Stimulated activated CD8-positive, alpha-beta memory T cell treated with anti-CD3 and anti-CD28 coated beads, Interleukin-12 subunit alpha, Interleukin-12 subunit beta, amount 100 ng/mL, for 24 hours (primary cell): ENCODE results near the gene CACNA1H.

Source experiments
- DNase-seq: peaks from one replicate; pipeline ENCODE4 v3.0.0-alpha.2; 2020; ENCODE audit errors: extremely low read depth

The CACNA1H gene

DNA sequence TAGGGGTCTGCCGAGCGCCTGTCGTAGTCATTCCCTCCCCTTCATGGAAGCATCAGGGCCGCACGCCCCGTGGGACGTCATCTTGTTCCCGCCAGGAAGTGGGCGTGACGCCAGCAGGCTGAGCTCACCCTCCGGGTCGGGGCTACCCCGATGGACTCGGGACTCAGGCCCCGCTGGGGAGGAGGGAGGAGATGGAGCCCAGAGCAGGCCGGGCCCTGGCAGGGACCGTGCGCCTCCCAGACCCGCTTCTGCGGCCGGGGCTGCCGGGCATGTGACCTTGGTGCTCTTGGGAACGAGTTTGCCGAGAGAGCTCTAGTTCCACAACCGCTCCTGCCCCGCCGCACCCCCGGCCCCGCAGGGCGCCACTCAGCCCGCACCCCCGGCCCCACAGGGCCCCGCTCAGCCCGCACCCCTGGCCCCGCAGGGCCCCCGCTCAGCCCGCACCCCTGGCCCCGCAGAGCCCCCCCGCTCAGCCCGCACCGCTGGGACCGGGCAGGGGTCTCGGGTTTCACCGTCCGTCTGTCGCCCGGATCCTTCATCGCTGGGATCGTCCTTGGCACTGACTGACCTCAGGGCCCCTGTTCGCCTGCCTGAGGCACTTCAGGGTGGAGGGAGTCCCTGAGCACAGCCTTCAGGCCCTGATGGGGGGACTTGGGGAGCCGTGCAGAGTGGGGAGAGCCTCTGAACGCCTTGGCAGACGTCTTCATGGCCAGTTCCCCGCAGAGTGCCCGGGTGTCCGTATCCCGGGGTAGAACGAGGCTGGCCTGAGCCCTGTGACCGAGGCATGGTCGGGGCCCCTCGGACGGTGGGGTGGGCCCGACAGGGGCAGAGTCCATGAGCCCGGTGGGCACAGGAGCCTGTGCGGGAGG, 5.8 kb downstream of the CACNA1H start:
- DNase-seq = no peak

DNA sequence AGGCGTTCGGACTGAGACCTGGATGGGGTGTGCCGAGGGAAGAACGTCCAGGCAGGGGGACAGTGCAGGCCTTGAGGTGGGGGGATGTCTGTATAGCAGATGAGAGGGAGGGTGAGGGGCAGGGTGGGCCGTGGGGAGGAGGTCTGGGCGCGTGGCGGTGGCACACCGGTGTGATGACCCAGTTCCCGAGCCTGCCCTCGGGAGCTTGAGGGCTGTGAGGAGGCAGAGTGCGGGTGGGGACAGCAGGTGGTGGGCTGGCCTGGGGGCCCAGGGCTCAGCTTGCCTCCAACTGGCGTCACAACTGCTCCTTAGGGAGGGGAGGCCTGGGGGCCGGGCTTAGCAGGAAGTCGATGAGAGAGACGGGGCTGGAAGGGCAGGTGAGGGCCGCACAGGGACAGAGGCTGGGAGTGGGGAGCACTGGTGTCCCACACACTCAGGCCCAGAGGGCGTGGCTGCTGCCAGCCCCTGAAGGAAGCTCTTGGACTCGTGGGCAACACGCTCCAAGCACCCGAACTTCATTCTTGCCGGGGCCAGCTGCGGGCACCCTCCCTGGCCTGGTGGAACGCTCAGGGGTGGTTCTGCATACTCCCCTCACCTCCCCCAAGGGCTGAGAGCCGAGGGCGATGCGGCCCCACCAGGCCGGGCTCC, 6.5 kb downstream of the CACNA1H start:
- no peak for DNase-seq

DNA sequence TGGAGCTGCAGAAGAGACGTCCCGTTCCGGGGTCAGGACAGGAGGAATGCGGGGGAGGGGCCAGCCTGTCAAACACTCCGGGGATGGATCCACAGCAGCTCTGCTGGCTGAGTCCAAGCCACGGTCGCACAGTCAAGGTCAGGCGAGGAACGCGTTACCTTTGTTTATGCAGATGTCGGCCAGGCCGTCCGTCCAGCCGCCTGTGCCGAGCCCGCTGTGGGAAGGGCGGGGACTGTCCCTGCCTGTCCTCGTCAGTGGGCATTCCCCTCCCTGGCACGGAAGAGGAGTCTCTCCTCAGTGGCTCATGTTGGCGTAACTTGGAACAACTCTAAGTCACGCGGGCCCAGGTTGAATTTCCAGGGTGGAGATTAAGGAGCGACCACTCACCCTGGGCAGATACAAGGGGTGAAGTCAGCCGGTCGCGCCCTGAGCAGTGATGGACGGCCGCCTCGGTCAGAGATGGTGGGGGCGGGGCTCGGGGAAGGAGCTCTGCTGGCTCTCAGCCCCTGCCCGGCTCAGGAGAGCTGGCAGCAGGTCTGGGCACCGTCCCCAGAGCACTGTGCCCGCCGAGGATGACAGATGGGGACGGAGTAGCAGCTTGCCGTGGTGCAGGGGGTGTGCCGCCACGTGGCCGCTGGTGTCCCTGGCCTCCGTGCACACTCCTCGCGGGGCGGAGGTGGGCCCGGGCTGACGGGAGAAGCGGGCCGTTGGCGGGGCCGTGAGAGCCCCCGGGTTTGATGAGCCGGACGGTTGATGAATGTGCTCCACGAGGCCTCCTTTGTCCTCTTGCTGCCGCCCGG, 7.3 kb downstream of the CACNA1H start:
- DNase-seq = no peak

DNA sequence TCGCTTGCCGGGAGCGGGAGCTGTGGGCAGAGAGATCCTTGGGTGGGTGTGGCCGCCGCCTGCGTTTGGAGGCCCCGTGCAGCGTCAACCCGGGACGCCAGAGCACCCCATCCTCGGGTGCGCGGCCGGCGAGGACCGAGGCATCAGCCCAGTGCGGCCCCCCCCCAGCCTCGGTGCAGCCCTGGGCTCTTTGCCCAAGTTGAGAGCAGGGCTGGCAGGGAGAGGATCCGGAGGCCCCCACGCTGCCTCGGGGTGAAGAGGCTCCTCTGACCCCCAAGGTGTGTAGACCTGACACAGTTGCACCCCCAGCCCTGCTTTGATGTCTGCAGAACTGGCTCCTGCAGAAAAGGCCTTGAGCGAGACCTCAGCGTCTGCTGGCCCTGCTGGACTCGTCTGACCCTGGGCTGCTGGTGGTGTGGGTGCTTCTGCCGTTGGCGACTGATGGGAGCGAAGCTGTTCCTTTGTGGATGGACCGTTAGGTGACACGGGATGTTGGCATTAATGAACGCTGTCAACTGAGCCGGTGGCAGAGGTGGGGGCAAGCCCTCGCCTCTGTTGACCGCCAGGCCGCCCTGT, 8.0 kb downstream of the CACNA1H start:
- DNase-seq = no peak

DNA sequence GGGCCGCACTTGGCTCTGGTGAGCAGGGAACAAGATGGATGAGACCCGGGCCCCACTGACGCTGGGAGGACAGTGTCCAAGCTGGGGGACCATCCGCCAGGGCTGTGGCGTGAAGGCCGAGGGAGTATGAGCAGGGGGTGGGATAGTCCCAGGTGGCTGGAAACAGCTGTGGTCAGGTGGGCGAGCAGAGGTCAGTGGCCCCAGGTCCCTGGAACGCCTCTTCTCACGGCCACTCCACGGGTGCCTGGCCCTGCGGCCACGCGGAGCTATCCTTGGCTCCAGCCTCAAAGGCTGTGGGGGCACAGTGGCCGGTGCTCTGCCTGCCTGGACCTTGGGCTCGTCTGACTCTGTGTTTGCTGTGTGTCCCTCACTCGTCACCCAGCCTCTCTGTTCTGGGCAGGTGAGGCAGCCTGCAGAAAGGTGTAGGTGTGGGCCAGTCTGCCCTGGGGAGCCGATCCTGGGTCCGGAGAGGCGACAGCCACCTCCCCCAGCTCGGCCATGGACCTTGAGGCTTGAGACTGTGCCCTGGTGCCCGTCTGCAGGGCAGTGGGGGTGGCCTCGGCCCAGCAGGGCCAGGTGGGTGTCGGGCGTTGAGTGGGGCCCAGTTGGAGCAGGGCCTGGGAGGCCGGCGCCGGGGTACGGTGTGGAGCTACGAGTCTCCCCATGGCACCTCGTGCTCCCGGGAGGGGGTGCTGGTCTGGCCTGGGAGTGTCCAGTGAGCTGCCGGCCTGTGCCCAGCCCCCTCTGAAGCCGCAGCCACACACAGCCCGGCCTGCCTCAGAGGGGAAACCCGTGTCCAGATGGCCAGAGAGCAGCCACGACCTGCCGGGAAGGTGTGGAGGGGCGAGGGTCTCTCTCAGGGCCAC, 10.0 kb downstream of the CACNA1H start:
- no peak for DNase-seq

DNA sequence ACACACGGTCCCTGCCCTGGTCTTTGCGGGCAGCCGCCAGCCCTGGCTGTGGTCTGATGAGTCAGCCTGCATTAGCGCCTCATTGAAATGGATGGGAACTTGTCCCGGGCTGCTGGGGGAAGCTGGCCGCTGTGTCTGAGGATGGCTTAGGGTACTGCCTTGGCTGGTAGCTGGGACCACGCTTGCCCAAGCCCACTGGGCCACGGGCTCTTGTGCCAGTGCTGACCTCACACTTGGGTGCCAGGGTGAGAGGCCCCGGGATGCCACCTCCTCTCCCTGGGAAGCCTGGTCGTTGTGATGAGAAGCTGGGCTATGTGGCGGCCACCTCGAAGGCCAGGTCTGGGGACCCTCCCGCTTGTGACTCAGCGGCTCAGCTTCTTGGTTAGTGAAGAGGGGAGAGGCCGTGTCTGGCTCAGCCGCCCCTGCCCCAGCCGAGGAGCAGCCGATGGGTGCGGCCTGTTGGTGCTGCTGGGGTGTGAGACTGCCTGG, 10.7 kb downstream of the CACNA1H start:
- no peak for DNase-seq

DNA sequence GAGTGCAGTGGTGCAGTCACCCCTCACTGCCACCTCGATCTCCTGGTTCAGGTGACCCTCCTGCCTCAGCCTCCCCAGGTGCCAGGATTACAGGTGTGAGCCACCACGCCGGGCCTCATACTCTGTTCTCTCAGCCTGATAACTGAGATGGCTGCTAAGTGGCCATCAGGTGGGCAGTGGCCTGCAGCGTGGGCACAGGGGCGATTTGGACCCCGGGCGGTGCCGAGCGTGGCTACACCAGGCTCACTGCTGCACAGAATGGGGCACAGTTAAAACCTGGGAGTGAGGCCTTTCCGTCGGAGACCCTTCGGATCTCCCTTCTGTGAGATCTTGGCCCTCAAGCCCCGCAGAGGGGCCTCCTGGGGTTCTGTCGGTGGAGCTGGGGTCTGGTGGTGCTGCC, 11.5 kb downstream of the CACNA1H start:
- DNase-seq = no peak

DNA sequence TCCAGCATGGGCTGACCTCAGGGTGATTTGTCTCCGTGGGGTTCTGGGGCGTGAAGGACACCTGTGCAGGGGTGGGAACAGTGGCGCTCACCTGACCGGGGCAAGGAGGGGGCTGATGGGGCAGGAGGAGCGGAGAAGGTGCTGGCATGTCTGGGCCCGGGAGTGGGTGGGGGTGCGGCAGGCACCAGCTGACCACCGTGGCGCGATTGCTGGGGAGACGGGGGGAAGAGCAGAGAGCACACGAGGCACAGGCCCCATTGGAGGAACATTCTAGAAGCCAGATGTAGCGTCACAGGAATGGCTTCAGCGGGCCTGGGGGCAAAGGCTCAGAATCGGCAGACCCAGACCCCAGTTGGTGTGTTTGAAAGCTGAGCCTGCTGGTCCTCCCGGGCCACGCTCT, 12.1 kb downstream of the CACNA1H start:
- DNase-seq = no peak

DNA sequence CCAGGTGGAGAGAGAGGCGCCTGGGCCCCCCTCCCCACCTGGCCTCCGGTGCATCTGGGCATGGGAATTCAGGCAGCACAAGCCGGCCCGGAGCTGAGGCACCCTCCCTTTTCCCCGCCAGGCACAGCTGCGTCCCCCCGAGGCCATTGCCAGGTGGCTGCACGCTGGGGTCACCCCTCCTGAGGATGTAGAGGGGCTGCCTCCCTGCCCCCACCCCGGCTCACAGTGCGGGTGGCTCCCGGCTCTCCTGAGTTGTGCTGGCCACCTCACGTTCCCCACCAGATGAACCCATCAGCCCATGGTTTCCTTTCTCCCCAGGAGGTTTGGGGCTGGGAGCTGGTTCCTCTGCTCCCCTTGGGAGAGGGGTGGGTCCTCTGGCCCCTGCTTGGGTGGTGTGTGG, 12.6 kb downstream of the CACNA1H start:
- no peak for DNase-seq

DNA sequence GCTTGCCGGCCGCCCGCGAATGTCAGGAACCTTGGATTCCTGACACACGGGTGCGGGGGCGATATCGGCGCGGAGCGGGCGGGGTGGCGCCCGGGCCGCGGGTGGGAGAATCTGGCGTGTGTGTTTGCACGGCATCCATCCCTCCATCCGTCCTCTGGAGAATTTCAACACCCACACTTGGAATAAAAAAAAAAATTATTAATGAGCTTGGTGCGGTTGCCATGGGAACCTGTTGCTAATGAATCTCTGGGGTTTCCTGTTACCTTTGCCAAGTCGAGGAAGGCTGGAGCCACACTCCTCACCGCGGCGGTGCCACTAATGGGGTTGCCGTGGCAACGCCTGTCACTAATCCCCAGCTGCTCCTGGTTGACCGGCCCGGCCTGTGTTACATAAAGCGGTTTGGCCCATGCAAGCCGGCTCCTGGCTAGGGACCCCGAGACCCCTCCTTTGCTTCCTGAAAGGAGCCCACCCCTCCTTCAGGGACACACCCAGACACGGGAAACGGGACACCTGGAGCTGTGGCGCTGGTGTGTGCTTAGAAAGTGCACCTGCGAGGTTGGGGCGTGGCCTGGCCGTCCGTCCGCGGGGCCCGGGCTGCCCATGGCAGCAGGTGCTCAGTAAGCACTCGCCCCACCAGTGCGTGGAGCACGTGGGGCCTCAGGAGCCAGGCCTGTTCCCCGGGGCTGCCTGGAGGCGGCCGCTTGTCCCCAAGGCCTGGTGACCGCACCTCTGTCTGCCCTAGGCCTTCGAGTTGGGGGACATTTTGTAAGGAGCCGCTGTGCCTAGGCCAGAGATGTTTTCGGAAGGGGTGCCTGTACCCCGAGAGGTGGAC, 14.6 kb downstream of the CACNA1H start:
- DNase-seq = no peak

DNA sequence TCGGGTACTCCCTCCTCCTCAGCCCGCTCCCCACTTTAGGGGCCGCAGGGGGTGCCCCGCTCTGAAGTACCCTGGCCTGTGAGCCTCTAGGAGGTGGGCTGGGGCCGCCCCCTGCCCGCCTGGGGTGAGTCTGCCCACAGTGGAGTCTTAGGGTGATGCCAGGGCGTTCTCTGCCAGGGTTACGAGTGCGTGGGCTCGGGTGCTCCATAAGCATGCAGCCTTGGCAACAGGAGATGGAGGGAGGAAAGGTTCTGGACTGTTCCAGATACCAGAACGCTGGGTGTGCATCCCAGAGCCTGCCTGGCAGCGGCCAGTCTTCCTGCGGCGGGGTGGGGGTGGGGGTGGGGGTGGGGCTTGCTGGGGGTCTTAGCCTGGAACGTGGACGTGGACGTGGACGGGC, 15.9 kb downstream of the CACNA1H start:
- no peak for DNase-seq

DNA sequence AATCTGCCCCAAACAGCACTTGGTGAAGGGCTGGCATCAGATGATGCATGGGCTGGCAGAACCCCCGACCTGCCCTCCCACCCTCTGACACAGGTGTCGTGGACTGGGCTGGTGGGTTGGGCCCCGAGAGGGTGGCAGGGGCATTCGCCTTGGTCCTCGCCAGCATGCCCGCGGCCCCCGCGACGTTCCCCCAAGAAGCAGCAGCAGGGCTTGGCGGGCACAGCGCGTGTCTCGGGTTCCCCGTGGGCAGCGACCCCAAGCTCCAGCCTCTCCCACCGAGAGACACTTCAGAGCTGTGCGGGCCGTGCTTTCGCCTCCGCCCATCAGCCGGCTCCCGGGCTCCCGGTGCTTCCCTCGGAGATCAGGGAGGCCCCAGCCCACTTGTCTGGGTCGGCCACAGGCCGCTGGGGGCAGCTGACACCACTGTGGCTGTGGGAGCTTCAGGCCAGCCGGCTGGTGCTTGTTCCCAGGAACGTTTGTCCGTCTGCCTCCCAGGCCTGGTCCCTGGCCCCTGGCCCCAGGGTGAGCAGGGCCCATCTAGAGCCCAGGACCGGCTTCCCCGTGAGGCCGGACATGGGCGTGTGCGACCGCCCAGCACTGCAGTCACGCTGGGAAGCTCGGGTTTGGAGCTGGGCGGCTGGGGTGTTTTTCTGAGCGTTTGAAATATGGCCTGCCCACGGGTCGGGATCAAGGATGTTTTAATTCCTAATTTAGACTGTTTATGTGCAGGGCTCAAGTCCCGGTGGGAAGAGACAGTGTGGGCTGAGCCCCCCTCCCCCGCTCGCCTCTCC, 16.6 kb downstream of the CACNA1H start:
- DNase-seq = no peak

DNA sequence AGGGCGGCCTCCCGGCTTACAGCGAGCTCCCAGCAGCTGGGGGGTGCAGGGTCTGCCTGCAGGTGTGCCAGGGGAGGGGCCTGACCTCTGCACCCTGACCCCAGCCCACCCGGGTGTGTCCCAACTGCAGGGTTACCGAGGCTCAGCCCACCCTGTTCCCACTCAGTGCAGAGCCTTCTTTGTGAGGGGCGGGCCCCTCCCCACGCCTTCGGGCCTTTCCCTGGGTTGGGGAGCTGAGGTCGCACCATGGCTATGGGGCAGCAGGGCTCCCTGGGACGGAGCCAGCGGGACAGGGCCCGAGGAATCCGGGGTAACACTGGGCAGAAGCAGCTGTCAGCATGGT, 17.1 kb downstream of the CACNA1H start:
- no peak for DNase-seq

DNA sequence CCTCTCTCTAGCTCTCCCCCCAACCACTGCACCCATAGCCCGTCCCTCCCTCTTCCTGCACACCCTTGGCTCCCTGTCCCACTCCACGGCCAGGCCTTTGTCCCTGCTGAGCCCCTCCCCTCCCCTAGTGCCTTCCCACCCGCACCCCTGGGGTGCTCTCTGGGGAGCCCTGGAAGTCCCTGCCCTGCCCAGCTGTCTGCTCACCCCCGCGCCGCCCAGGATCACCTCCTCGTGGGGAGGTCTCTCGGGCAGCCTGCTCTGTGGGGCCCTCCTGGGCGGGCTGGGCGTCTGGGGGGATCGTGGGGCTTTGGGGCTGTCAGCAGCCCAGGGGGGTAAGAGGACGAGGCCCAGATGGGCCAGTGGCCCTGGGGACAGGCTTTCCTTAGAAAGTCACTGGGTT, 18.1 kb downstream of the CACNA1H start:
- DNase-seq = no peak

DNA sequence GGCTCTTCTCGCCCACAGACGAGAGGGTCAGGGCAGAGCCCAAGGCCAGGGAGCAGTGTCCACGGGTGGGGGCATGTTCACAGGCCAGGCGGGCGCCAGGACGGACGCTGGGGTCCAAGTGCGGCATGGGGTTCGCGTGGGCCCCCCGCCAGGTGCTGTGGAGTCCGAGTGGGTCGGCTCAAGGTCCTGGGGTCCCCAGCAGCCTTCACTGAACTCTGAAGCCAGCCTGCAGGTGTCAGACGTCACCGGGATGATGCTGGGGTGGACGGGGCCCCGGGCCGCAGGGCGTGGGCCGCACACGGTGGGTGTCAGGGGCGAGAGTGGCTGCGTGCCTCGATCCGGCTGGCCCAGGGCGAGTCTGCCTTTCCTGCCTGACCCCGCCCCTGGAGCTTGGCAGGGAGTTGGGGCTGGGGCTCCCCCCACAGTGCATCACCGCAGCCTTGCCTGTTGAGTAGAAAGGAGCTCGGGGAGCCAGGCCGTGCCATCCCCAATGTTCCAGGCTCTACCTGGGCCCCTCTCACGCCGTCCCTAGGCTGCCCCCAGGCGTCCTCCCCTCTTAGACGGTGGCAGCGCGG, 19.0 kb downstream of the CACNA1H start:
- no peak for DNase-seq

DNA sequence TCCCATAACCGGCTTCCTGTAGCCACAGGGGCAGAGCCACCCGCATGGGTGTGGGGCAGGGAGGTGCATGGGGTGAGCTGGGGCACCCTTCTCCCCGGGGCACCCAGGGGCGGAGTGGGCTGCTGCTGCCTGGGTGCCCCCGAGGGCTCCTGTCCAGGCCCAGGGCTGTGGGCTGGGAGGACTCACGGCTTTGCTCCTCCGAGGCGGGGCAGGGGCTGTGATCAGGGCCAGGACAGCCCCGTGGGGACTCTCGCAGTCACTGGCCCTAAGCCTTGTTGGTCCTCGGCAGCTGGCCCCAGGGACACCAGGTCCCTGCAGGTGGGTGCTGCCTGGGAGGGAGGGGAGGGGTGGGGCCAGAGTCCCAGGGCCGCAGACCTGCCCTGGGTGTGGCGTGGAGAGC, 19.7 kb downstream of the CACNA1H start:
- no peak for DNase-seq

DNA sequence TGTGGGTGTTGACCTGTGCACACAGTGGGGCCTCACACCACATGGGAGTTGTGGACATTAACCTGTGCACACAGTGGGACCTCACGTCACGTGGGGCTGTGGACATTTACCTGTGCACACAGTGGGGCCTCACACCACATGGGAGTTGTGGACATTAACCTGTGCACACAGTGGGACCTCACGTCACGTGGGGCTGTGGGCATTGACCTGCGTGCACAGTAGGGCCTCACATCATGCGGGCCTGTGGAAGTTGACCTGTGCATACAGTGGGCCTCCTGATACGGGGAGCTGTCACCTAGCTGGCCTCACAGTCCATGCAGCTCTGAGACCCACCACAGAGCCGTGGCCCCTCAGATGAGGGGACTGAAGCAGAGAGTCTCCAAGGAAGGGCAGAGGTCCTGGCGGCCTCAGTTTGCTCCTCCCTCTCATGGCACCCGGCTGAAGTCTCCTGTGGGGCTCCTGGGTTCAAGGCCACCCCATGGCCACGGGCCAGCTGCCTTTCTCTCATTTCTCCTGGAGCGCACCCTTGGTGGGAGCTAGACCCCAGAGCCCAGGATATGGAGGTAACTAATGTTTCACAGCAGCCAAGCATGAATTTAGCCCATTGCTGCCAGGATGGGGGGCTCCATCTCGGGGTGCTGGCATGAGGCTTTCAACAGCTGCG, 21.0 kb downstream of the CACNA1H start:
- DNase-seq = no peak

DNA sequence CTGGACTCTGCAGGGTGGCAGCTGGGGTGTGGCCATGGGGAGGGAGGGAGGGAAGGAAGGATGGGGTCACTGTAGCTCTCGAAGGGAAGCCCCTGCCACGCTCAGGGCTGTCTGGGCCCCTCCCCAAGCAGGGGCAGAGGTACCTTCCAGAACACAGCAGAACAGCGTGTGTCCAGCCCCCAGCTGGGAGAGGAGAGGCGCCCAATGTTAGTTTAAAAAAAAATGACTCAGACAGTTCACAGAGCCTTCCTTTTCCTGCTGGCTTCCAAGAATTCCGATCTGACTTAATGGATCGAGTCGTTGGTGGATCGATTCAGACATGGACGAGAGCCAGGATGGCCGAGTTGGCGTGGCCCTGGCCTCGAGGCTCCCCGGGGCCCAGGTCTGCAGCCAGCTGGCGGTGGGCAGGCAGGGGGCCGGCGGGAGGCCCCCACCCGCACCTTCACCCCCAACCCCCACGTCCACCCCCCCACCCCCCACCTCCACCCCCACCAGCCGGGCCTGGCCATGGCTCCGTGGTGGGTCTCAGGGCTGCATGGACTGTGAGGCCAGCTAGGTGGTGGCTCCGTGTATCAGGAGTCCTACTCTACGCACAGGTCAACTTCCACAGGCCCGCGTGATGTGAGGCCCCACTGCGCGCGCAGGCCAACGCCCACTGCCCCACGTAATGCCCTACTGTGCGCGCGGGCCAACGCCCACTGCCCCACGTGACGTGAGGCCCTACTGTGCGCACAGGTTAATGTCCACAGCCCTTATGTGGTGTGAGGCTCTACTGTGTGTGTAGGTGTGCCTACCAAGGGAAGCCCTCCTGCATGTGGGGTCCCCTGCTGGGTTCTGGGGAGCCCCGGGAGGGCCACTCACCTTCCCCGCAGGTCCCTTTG, 21.8 kb downstream of the CACNA1H start:
- no peak for DNase-seq
